Fibroblast of skin of left biceps (primary cell): ENCODE measurements around the gene PRUNE2.
"Not testable (repeated sequence)": the region's sequence is repeated elsewhere in the genome, so short reads cannot be mapped to it uniquely, and the experiment has no call there.

ENCODE experiments used
- DNase-seq, 2 experiments: peaks; one replicate each; pipeline ENCODE4 v3.0.0-alpha.2; 2013; ENCODE audit warnings: low read depth in 2 of 2

PRUNE2 gene

GRCh38 chr9:76873056-76873792, 32.7 kb downstream of the PRUNE2 start:
- DNase-seq = peak in 1 of 2 experiments; percentile 31

- no peak for DNase-seq
Measured at GRCh38 chr9:76868897-76869296, 37.0 kb downstream of the PRUNE2 start.

- DNase-seq = peak; percentile 67 to 68
Measured at GRCh38 chr9:76866689-76867088, 39.2 kb downstream of the PRUNE2 start.

GRCh38 chr9:76863832-76864231, 42.1 kb downstream of the PRUNE2 start:
- DNase-seq = no peak

- no peak for DNase-seq
Measured at GRCh38 chr9:76859860-76860259, 46.1 kb downstream of the PRUNE2 start.

GRCh38 chr9:76858248-76858647, 47.7 kb downstream of the PRUNE2 start:
- not testable (repeated sequence) for DNase-seq

- DNase-seq = no peak
Measured at GRCh38 chr9:76856016-76856415, 49.9 kb downstream of the PRUNE2 start.

- DNase-seq = peak in 1 of 2 experiments; percentile 40
Measured at GRCh38 chr9:76855015-76855414, 50.9 kb downstream of the PRUNE2 start.

- no peak for DNase-seq
Measured at GRCh38 chr9:76852026-76852425, 53.9 kb downstream of the PRUNE2 start.

- DNase-seq = no peak
Measured at GRCh38 chr9:76846297-76846696, 59.6 kb downstream of the PRUNE2 start.

GRCh38 chr9:76845254-76845653, 60.7 kb downstream of the PRUNE2 start:
- no peak for DNase-seq

GRCh38 chr9:76835571-76836283, 70.2 kb downstream of the PRUNE2 start:
- DNase-seq = peak; percentile 85 to 90

GRCh38 chr9:76828447-76828846, 77.5 kb downstream of the PRUNE2 start:
- no peak for DNase-seq

- DNase-seq = no peak
Measured at GRCh38 chr9:76827296-76828080, 78.4 kb downstream of the PRUNE2 start.

- no peak for DNase-seq
Measured at GRCh38 chr9:76820431-76820830, 85.5 kb downstream of the PRUNE2 start.

GRCh38 chr9:76818271-76818670, 87.6 kb downstream of the PRUNE2 start:
- DNase-seq = peak; percentile 93

GRCh38 chr9:76817489-76817888, 88.4 kb downstream of the PRUNE2 start:
- no peak for DNase-seq

- DNase-seq = no peak
Measured at GRCh38 chr9:76812591-76812990, 93.3 kb downstream of the PRUNE2 start.

- DNase-seq = peak; percentile 22 to 23
Measured at GRCh38 chr9:76810377-76810957, 95.4 kb downstream of the PRUNE2 start.

- no peak for DNase-seq
Measured at GRCh38 chr9:76808636-76809035, 97.3 kb downstream of the PRUNE2 start.

- DNase-seq = no peak
Measured at GRCh38 chr9:76803762-76804161, 102.2 kb downstream of the PRUNE2 start.

GRCh38 chr9:76803083-76803482, 102.8 kb downstream of the PRUNE2 start:
- DNase-seq = no peak
